GM21717 (cell line): ENCODE measurements around the gene LETMD1.
"Not testable (repeated sequence)": the region's sequence is repeated elsewhere in the genome, so short reads cannot be mapped to it uniquely, and the experiment has no call there.

Experiments
- ATAC-seq: cut with Tn5 transposase; IDR thresholded peaks from one replicate; pipeline ENCODE4 v1.9.1; 2021; ENCODE audit warnings: mild to moderate bottlenecking, moderate library complexity; ENCODE audit not compliant: unreplicated experiment

The LETMD1 gene

GRCh38 chr12:51076236-51076930 is 28.3 kb downstream of the LETMD1 start:
- ATAC-seq = no peak

GRCh38 chr12:51077930-51078329 is 29.8 kb downstream of the LETMD1 start:
- no peak for ATAC-seq

- ATAC-seq = not testable (repeated sequence)
These were observed 30.2 kb downstream of the LETMD1 start for GRCh38 chr12:51078346-51078745.

GRCh38 chr12:51078866-51079265 is 30.7 kb downstream of the LETMD1 start:
- ATAC-seq = not testable (repeated sequence)

- no peak for ATAC-seq
These were observed 32.0 kb downstream of the LETMD1 start for GRCh38 chr12:51080136-51080535.

- ATAC-seq = no peak
These were observed 33.3 kb downstream of the LETMD1 start for GRCh38 chr12:51081421-51081820.

- no peak for ATAC-seq
These were observed 34.5 kb downstream of the LETMD1 start for GRCh38 chr12:51082561-51083125.

- ATAC-seq = peak; percentile 96
These were observed 35.2 kb downstream of the LETMD1 start, which contains the start of gene CSRNP2 for GRCh38 chr12:51083126-51083833. CSRNP2 (minus strand) TSS chr12:51083596; CDS start chr12:51076561, 7,035 bp downstream.

GRCh38 chr12:51085757-51086156 is 37.6 kb downstream of the LETMD1 start:
- no peak for ATAC-seq

- ATAC-seq = no peak
These were observed 38.8 kb downstream of the LETMD1 start for GRCh38 chr12:51086933-51087332.

GRCh38 chr12:51087818-51088217 is 39.7 kb downstream of the LETMD1 start:
- no peak for ATAC-seq

GRCh38 chr12:51090705-51091229 is 42.6 kb downstream of the LETMD1 start:
- no peak for ATAC-seq

GRCh38 chr12:51098611-51099010 is 50.5 kb downstream of the LETMD1 start:
- no peak for ATAC-seq

GRCh38 chr12:51103977-51104376 is 55.9 kb downstream of the LETMD1 start:
- ATAC-seq = no peak

GRCh38 chr12:51108136-51108535 is 60.0 kb downstream of the LETMD1 start:
- no peak for ATAC-seq
